KMS-11 (cell line): Measurements from ENCODE around the gene SEBOX.

Source experiments
- H2AFZ ChIP-seq: fragments of 200-600 bp; sonication (generic); 2 replicates; pipeline ENCODE4 v1.6.1; 2016; ENCODE audit warnings: antibody characterized with exemption, mixed run types, low read depth
- H3K27ac ChIP-seq: fragments of 200-600 bp; sonication (generic); 2 replicates; pipeline ENCODE4 v1.6.1; 2016; ENCODE audit warnings: mild to moderate bottlenecking, mixed run types
- H3K27me3 ChIP-seq: fragments of 200-600 bp; sonication (generic); 2 replicates; pipeline ENCODE4 v1.6.1; 2017; ENCODE audit warnings: mild to moderate bottlenecking, low read depth, mixed run types, moderate library complexity; ENCODE audit not compliant: insufficient read depth
- H3K36me3 ChIP-seq: fragments of 200-600 bp; sonication (generic); 2 replicates; pipeline ENCODE4 v1.6.1; 2017; ENCODE audit warnings: mild to moderate bottlenecking, mixed run types; ENCODE audit not compliant: insufficient read depth
- H3K4me1 ChIP-seq: fragments of 200-600 bp; sonication (generic); 2 replicates; pipeline ENCODE4 v1.6.1; 2016; ENCODE audit warnings: mild to moderate bottlenecking, low read depth, mixed run types; ENCODE audit not compliant: poor library complexity, severe bottlenecking
- H3K4me2 ChIP-seq: fragments of 200-600 bp; sonication (generic); 2 replicates; pipeline ENCODE4 v1.7.0; 2016; ENCODE audit warnings: mild to moderate bottlenecking, mixed run types
- H3K4me3 ChIP-seq: fragments of 200-600 bp; sonication (generic); IDR thresholded peaks from 2 replicates; pipeline ENCODE4 v1.6.1; 2017; ENCODE audit warnings: low read depth, low read length, mixed read lengths; ENCODE audit not compliant: insufficient read depth
- H3K79me2 ChIP-seq: fragments of 200-600 bp; sonication (generic); 2 replicates; pipeline ENCODE4 v1.6.1; 2016; ENCODE audit warnings: low read depth, mixed run types; ENCODE audit not compliant: insufficient read depth
- H3K9ac ChIP-seq: fragments of 200-600 bp; sonication (generic); 2 replicates; pipeline ENCODE4 v1.6.1; 2016; ENCODE audit warnings: mild to moderate bottlenecking, mixed run types
- H4K20me1 ChIP-seq: fragments of 200-600 bp; sonication (generic); 2 replicates; pipeline ENCODE4 v1.6.1; 2016; ENCODE audit warnings: mild to moderate bottlenecking, mixed run types; ENCODE audit not compliant: insufficient read depth
- CTCF ChIP-seq: fragments of 200-600 bp; sonication (generic); conservative IDR thresholded peaks from 2 replicates; pipeline ENCODE4 v1.6.1; 2017; ENCODE audit warnings: low read depth, mild to moderate bottlenecking, antibody characterized with exemption, low read length, moderate library complexity, mixed read lengths

The SEBOX gene

GRCh38 chr17:28398280-28398981 is 33.4 kb upstream of the SEBOX start:
- no peak overlapping the region for H3K4me2 ChIP-seq

GRCh38 chr17:28397687-28398279 is 32.8 kb upstream of the SEBOX start:
- Histone ChIP-seq H3K27me3 (no peaks in the 10 kb centered on the region), H3K4me3 (no peak overlapping the region), H3K4me2 (no peak overlapping the region), H3K4me1 (no peaks in the 10 kb centered on the region), H3K36me3 (no peaks in the 10 kb centered on the region), H3K79me2 (no peaks in the 10 kb centered on the region), H3K27ac (no peak overlapping the region), H4K20me1 (no peaks in the 10 kb centered on the region), H2AFZ (no peak overlapping the region), H3K9ac (no peak overlapping the region)
- TF ChIP-seq CTCF: no peak

More at GRCh38 chr17:28398280-28398981, 33.4 kb upstream of the SEBOX start:
- Histone ChIP-seq H3K36me3 (no peaks in the 10 kb centered on the region), H4K20me1 (no peaks in the 10 kb centered on the region), H3K9ac (no peak overlapping the region), H3K79me2 (no peaks in the 10 kb centered on the region), H3K4me1 (no peaks in the 10 kb centered on the region), H3K27me3 (no peaks in the 10 kb centered on the region), H3K4me3 (no peak overlapping the region), H2AFZ (no peak overlapping the region), H3K27ac (no peak overlapping the region)
- no peak for TF ChIP-seq CTCF

GRCh38 chr17:28397275-28397674 is 32.3 kb upstream of the SEBOX start:
- H3K36me3 ChIP-seq: no peaks in the 10 kb centered on the region
- H3K4me2 ChIP-seq: no peak overlapping the region
- no peak overlapping the region for H3K4me3 ChIP-seq
- no peaks in the 10 kb centered on the region for H3K79me2 ChIP-seq
- no peak overlapping the region for H3K27ac ChIP-seq
- H3K4me1 ChIP-seq: no peaks in the 10 kb centered on the region
- H2AFZ ChIP-seq: no peak overlapping the region
- no peaks in the 10 kb centered on the region for H4K20me1 ChIP-seq
- no peak for TF ChIP-seq CTCF
- H3K9ac ChIP-seq: no peak overlapping the region
- H3K27me3 ChIP-seq: no peaks in the 10 kb centered on the region

GRCh38 chr17:28396635-28397239 is 31.7 kb upstream of the SEBOX start:
- Histone ChIP-seq H3K4me1 (no peaks in the 10 kb centered on the region), H3K27me3 (no peaks in the 10 kb centered on the region), H3K4me2 (no peak overlapping the region), H2AFZ (no peak overlapping the region), H3K36me3 (no peaks in the 10 kb centered on the region), H4K20me1 (no peaks in the 10 kb centered on the region), H3K4me3 (no peak overlapping the region), H3K9ac (no peak overlapping the region), H3K27ac (no peak overlapping the region), H3K79me2 (no peaks in the 10 kb centered on the region)
- no peak for TF ChIP-seq CTCF
